Ecto neural progenitor cell (in vitro differentiated cells): ENCODE data around the gene SCYL1.

Experiments
- DNase-seq: peaks from one replicate; pipeline ENCODE4 v3.0.0-alpha.2; 2018; ENCODE audit warnings: low spot score

SCYL1 gene

GRCh38 chr11:65537296-65537597, 12.4 kb downstream of the SCYL1 start:
- DNase-seq = no peak

DNA sequence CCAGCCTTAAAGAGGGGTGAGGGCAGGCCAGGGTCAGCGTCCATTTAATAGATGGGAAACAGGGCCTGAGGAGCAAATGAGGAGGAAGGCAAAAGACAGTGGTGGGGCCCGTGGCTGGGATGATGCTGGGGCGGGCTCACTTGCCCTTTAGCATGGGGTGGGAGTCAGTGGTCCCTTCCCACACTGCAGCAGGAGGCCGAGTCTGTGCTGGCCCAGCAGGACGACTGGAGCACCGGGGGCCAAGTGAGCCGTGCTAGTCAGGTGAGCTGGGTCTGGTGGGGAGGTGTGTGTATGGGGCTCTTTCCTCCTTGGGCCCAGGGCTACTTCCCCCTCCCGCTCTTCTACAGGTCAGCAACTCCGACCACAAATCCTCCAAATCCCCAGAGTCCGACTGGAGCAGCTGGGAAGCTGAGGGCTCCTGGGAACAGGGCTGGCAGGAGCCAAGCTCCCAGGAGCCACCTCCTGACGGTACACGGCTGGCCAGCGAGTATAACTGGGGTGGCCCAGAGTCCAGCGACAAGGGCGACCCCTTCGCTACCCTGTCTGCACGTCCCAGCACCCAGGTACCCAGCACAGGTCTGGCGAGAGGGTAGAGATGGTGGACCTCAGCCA, 12.8 kb downstream of the SCYL1 start:
- no peak for DNase-seq

DNA sequence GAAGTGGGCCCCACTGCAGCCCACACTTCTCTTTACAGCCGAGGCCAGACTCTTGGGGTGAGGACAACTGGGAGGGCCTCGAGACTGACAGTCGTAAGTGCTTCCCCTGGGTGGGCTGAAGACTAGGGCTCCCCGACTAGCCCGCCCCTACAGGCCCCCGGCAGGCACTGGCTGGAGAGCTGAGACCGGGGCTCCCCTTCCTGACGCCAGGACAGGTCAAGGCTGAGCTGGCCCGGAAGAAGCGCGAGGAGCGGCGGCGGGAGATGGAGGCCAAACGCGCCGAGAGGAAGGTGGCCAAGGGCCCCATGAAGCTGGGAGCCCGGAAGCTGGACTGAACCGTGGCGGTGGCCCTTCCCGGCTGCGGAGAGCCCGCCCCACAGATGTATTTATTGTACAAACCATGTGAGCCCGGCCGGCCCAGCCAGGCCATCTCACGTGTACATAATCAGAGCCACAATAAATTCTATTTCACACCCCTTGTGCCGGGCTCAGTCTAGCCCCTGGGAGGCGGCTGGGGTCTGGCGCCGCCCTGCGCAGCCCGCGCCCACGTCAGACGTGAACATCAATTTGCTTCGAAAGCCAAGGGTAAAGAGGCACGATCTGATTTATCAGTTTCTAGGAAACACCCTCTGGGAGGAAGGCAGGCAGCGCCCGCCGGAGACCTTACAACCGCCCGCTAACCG, 13.5 kb downstream of the SCYL1 start:
- DNase-seq = no peak

DNA sequence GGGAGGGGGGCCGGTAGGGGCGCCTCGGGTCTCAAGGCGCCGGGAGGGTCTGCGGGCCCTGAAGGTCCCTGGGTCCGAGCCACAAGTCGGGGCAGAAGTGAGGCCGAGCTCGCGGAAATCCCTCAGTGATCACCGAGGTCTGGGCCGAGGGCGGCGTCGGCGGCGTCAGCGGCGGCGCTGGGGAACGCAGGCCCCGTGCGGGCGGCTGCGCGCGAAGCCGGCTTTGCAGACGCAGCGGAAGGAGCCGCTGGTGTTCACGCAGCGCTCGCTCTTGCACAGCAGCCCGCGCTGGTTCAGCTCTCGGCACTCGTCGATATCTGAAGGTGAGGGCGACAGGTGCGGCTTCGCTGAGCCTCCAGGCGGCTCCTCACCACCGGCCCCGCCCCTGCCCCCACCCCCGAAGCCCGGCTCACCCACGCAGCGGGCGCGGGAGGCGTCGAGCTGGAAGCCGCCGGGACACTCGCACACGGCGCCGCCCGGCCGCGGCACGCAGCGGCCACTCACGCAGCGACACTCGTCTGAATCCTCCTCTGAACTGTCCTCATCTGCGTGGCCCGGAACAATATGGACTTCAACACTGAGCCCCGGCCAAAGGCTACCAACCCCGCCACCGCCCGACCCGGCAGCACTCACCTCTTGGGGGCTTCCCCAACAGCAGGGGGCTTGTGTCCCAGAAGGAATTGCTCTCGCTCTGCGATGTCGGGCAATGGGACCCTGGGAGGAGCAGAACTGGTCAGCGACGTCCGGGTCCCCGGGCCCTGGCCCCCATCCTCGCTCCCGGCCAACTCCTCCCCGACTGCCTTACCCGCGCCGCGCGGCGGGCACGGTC, 14.2 kb downstream of the SCYL1 start:
- peak; percentile 73 for DNase-seq

DNA sequence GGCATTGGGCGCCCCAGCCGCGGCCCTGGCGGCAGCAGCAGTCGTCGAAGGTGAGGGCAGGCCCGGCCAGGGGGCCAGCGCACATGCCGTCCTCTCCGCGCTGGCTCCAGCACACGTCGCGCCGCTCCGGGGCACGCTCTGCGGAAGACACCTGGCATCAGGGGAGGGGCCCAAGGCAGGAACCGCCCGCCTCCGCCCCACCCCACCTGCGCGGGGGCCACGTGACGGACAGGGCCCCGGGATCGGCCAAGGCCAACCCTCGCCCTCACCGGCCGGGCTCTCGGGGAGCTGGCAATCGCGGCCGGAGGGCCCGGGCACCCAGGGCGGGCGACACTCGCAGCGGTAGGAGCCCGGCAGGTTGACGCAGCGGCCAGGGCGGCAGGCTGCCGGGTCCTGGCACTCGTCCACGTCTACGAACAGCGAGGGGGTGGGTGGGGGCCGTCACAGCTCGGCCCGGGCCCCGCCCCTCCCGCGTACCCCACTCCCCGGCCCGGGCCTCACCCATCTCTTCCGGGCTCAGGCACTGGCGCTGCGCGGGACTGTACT, 14.9 kb downstream of the SCYL1 start:
- DNase-seq = no peak

GRCh38 chr11:65540290-65541092, 15.6 kb downstream of the SCYL1 start:
- DNase-seq = peak; percentile 96

DNA sequence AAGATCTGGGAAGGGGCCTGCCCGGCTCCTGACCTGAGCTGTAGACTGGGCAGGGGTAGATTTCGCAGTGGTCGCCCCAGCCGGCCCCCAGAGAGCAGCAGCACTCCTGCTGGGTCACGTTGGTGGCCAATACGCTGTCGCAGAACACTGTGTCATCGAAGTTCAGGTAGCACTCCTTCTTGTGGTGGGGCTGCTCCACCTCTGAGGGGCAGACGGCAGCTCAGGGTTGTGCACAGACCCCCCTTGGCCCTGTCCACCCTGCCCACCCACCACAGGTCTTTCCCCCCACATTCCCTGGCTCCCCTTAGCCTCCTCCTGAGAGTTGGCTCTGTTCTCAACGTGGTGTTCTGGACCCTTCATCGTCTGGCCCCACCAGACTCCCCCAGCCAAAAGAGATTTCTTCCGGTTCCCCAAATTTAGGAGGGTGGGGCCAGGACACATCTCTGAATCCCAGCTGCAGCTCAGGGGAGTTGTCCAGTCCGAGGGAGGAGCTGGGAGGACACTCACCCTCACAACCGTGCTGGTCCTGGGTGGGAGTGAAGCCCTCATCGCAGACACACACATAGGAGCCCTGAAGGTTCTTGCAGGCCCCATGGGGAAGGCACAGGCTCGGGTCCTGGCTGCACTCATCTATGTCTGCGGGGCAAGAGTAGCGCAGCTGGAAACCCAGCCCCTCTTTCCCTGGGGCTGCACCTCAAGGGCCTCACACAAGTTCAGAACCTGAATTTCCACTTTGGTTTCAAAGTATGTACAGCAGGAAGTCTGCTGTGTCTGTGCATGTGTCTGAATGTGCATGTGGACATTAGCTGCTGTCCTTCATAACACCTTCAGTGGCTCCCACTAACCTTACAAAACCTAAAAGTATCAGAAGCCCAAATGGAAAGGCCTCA, 16.5 kb downstream of the SCYL1 start:
- no peak for DNase-seq

- no peak for DNase-seq
These were observed 18.0 kb downstream of the SCYL1 start for GRCh38 chr11:65542738-65543390.

GRCh38 chr11:65545853-65546216, 21.0 kb downstream of the SCYL1 start:
- DNase-seq = no peak

GRCh38 chr11:65546217-65546958, 21.5 kb downstream of the SCYL1 start:
- peak; percentile 95 for DNase-seq

- DNase-seq = no peak
These were observed 22.7 kb downstream of the SCYL1 start for GRCh38 chr11:65547446-65548125.

DNA sequence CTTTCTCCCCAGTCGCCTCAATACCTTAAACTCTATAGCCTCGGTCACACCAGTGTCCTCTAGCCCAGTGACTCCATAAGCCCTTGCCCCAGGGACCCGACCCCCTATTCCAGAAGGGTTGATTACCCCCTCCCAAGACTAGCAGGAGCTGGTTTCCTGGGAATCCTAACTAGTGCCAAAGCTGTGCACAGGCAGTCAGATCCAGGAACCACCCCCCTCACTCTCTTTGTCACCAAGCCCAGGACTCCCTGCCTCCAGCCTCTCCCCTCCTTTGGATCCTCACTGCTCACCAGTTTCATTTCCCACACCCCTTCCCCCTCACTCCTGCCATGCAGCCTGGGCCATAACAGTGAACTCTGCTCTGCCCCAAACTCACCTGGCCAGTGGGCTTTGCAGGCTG, 23.5 kb downstream of the SCYL1 start:
- DNase-seq = no peak

DNA sequence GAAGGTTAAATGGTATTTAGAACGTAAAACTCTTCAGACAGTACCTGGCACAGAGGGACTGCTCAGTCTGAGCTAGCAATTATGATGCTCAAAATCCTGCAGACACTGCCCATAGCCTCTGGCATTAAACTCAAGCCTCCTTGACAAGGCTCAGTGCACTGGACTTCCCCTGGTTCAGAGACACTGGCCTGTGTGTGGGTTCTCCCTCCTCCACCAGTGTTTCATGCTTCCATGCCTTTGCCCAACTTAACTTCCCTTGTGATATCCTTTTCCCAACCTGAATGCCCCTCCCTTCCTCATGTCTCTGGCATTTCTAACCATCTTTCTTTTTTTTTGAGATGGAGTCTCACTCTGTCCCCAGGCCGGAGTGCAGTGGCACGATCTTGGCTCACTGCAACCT, 24.2 kb downstream of the SCYL1 start:
- no peak for DNase-seq

- peak; percentile 69 for DNase-seq
These were observed 26.9 kb downstream of the SCYL1 start for GRCh38 chr11:65551572-65552387.

DNA sequence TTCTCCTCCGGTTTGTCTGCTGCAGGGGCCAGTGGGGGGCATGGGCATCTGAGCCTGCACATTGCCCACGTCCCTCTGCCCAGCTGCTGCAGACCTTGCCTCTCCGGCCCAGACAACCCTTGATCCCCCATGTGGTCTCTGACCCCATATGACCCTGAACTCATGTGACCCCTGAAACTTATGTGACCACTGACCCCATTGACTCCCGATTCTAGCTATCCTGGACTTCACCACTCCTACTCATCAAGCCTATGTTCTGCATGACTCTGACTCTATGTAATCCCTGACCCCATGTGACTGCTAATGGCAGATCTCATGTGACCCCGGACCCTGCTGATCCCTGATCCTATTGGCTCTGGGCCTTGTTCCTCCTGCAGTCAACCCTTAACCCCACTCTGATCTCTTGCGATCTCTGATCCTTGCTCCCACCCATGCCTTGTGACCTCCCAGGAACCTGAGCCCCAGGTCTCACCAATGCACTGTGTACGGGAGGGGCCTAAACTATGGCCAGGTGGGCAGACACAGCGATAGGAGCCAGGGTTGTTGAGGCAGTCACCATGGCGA, 27.6 kb downstream of the SCYL1 start:
- no peak for DNase-seq

- DNase-seq = peak; percentile 75
These were observed 28.6 kb downstream of the SCYL1 start for GRCh38 chr11:65553301-65554001.

GRCh38 chr11:65554057-65554818, 29.4 kb downstream of the SCYL1 start:
- DNase-seq = no peak
